HG03469 (cell line): ENCODE results near the gene DES.

Experiments
- ATAC-seq: cut with Tn5 transposase; IDR thresholded peaks from one replicate; pipeline ENCODE4 v1.9.1; 2021; ENCODE audit warnings: mild to moderate bottlenecking, moderate library complexity, moderate number of reproducible peaks; ENCODE audit not compliant: unreplicated experiment

Gene DES

DNA sequence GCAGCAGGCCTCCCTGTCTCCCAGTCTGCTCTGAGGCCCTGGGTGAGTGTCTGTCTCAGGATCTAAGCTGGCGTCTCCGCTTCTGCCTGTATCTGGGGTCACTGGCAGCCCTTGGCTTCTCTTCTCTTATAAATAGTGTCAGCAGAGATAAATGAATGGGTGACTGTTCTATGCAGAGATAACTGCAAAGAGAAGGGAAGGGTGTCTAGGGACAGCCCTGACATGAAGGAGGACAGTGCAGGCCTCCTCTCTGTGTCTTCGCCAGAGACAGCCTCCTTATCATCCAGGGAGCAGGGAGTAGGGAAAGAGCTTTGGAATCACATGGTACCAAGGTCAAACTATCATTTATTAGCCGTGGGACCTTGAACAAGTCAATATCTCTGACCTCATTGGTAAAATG is 52.3 kb downstream of the DES start:
- ATAC-seq, result no peak

DNA sequence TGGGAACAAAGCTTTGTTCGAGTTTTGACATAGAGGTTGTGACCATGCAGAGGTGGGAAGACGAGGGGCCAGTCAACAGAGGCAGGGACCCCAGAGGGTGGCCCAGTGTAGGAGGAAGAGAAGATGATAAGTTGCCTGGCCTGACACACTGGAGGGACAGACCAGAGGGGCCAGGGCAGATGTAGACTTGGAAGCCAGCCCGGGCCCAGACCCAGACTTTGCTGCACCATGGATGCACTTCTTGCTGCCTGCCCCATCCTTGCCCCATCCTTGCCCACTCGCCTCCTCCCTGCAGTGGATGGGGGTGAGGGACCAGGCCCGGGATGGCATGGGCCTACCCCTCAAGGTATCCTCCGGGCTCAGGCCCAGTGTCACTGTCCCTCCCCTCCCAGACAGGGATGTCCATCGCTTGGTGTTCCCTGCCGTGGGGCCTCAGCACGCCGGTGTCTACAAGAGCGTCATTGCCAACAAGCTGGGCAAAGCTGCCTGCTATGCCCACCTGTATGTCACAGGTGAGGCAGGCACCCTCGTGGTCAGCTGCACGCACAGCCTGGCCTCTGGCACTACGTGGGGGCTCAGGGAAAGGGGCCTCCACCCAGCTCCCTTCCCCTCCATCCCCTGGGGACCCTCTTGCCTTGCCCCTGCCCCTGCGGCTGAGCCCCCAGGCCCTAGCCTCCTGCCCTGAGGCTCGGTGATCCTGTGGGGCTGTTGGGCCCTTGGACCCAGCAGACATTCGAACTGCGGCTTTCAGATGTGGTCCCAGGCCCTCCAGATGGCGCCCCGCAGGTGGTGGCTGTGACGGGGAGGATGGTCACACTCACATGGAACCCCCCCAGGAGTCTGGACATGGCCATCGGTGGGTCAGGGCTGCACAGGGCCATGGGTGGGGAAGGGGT is 53.5 kb downstream of the DES start:
- ATAC-seq, result no peak

DNA sequence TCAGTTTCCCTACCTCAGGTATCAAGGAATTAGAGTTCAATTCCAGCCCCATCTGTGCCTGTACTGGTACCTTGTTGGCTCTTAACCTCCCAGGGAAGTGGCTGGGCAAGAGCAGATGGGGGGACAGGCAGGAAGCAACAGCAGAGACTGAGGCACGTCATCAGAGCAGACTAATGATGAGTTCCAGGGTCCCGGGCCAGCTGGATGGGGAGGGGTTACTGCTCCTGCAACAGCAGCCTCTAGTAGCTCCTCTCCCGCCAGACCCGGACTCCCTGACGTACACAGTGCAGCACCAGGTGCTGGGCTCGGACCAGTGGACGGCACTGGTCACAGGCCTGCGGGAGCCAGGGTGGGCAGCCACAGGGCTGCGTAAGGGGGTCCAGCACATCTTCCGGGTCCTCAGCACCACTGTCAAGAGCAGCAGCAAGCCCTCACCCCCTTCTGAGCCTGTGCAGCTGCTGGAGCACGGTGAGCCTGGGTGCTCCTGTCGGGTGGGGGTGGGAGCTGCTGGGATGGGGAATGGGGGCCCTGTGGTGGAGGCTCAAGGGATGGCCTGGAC is 54.5 kb downstream of the DES start:
- ATAC-seq, result no peak

DNA sequence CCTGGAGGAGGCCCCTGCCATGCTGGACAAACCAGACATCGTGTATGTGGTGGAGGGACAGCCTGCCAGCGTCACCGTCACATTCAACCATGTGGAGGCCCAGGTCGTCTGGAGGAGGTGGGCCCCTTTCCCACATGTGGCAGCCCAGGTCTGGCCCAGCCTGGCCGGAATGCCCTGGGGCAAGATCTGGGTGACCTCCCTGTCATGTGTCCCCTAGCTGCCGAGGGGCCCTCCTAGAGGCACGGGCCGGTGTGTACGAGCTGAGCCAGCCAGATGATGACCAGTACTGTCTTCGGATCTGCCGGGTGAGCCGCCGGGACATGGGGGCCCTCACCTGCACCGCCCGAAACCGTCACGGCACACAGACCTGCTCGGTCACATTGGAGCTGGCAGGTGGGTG is 55.3 kb downstream of the DES start:
- no peak for ATAC-seq

DNA sequence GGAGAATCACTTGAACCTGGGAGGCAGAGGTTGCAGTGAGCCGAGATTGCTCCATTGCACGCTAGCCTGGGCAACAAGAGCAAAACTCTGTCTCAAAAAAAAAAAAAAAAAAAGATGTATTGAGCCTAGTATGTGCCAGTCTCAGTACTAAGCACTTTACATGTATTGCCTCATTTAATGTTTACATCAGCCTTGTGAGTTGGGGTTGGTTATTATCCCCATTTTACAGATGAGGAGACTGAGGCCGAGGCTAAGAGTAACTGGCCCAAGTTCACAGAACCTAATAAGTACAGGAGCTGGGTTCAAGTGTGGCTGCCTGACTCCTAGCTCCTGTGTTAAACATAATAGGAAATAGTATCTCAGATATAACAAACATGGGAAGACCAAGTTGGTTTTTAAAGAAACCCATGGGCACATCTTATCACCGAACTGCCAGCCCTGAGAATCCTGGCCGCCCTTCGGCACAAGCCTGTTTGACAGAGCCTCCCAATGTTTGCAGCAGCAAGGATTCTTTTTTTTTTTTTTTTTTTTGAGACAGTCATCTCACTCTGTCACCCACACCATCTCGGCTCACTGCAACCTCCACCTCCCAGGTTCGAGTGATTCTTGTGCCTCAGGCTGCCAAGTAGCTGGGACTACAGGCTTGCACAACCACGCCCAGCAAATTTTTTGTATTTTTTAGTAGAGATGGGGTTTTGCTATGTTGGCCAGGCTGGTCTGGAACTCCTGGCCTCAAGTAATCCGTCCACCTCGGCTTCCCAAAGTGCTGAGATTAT is 56.3 kb downstream of the DES start:
- ATAC-seq, result no peak

DNA sequence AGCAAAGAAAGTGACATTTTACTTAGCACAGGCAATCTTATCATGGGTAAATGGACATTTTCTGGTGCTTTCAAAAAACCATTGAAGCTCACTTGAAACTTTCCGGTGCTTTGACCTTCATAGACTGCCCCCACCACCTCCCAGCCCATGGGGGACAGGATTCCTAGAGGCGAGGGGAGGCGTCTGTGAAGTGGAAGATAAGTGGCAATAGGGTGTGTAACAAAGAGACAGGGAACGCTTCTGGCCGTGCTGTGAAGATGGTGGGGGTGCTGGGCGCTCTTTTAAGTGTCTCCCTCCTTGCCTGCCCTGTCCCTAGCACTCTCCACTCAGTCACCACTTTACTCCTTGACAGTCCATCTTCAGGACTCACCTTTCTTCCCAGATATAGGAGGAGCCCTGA is 57.1 kb downstream of the DES start:
- no peak for ATAC-seq

DNA sequence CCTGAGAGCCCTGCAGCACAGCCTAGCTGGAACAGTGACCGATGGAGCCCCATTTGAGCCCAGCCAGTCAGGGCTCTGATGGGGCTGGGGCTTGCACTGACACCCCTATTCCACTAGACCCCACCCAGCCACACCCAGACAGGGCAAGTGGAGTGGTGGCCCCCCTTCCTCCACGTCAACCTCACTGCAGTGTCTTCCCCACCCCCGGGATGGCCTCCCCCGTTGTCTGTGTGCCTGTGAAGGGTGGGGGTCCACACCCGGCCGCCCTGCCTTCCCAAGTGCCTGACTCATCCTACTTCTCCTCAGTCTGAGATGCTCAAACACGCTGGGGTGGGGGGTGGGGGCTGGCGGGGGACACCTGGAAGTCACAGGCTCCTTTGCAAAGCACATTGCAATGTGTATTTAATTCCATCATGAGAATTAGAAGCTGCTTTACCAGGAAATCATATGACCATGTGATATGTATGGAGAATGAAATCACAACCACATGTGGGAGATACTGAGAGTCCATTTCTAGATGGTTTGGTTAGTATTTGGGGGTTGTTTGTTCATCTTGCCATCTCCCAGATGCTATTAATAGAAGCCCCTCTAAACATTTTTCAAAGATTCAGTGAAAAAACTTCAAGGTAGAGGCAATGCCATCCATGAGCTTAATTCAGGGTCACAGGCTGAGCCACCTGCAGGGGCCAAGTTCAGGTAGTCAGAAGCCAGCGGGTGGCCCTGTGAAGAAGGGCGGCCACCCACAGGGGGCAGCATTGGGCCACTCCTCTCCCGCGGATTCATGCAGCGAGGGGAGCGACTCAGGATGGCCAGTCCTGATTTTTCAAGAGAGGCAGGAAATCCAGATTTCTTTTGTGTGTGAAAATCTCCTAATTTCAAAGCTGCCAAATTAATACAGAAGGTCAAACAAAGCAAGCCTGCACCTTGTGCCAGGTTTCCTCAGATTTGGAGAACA is 57.8 kb downstream of the DES start:
- no peak for ATAC-seq
